ENCODE results near the gene ACTA1. TPM values are rescaled to one million over a fixed set of nuclear protein-coding genes. Genes with fewer than 3 reads are reported as not detected.

ACTA1 gene
- total and polyA plus RNA-seq, 10 of the 15 experiments (the other 5 are each of a cell fraction or from before 2014, with no cell fraction given): 0.05 to 0.35 (median 0.12) TPM; not detected in 7

GRCh38 chr1:229437443-229437842 is 3.5 kb upstream of the ACTA1 start:
- Histone ChIP-seq H3K4me2 (ENCODE audit: control insufficient read depth, insufficient read depth) (no peak overlapping the region), H3K27me3 (replicated peaks in 1 of 2; ENCODE audit: control insufficient read depth in 2 of 2, insufficient read depth in 2 of 2, low read length in 1 of 2) (peaks cover 4 to 11% of the 10 kb centered on the region in 2 experiments; a peak in 3 of 4 replicates), H3K4me1 (ENCODE audit: control insufficient read depth, insufficient read depth, low read length) (peaks cover 17% of the 10 kb centered on the region), H3K27ac (ENCODE audit: control insufficient read depth, insufficient read depth) (no peak overlapping the region), H4K20me1 (ENCODE audit: control insufficient read depth, insufficient read depth) (peaks cover 4% of the 10 kb centered on the region; the same call in 1 of the 2 replicates), H2AFZ (ENCODE audit: control insufficient read depth, low read depth, low read length) (no peak overlapping the region), H3K9ac (ENCODE audit: control insufficient read depth, insufficient read depth, low read length) (no peak overlapping the region), H3K9me3 (replicated peaks; ENCODE audit: control insufficient read depth, insufficient read depth, low read length) (peaks cover 2% of the 10 kb centered on the region; the same call in 1 of the 3 replicates), H3K36me3 (ENCODE audit: control insufficient read depth in 2 of 2, insufficient read depth in 2 of 2, low read length in 1 of 2) (peaks cover 0 to 3% of the 10 kb centered on the region in 2 experiments; a peak in 1 of 4 replicates), H3K4me3 (no peak overlapping the region), H3K79me2 (ENCODE audit: control insufficient read depth, insufficient read depth, low read length) (no peaks in the 10 kb centered on the region)
- no CpG with 5 or more reads among the region's 2 CpGs for WGBS (ENCODE audit: insufficient coverage, insufficient replicate concordance, low lambda C conversion rate, missing lambda C conversion rate)
- ATAC-seq (no peak), DNase-seq (ENCODE audit: low read depth, low spot score) (no peak), FAIRE-seq (no peak)
- intact Hi-C loops (cut with micrococcal nuclease; ENCODE audit: unreplicated experiment) (no loop called here), in situ Hi-C loops (cut with MboI) (no loop called here)
- ChIA-PET RAD21 (ENCODE audit: unreplicated experiment) (no interaction called here), POLR2A (interaction anchor here (0.7 kb wide), 1 partner anchor 76 kb away, joined by 8 read pairs; no protein-coding TSS in a partner anchor), SMC1A (ENCODE audit: uncharacterized antibody, unreplicated experiment) (no interaction called here), CTCF (no interaction called here)
- BruUV-seq (replicated peaks): no TSS peak
- TF ChIP-seq MTA3 (IDR thresholded peaks at IDR 0.05; ENCODE audit: borderline replicate concordance, low read length): no peak
- TF ChIP-seq RB1 (IDR thresholded peaks at IDR 0.05; ENCODE audit: borderline replicate concordance): no peak
- no peak for TF ChIP-seq POLR2AphosphoS5 (IDR thresholded peaks at IDR 0.05; ENCODE audit: low read length)
- TF ChIP-seq SPI1 (IDR thresholded peaks at IDR 0.05; ENCODE audit: borderline replicate concordance, insufficient read depth, low read depth, low read length): no peak
- TF ChIP-seq POU2F2 (IDR thresholded peaks at IDR 0.05; ENCODE audit: borderline replicate concordance, low read depth, low read length): no peak
- no peak for TF ChIP-seq CHD2 (IDR thresholded peaks at IDR 0.05; ENCODE audit: borderline replicate concordance, low read depth, low read length)
- no peak for TF ChIP-seq ZNF207 (IDR thresholded peaks at IDR 0.05; ENCODE audit: borderline replicate concordance)
- no peak for TF ChIP-seq MEF2B (IDR thresholded peaks at IDR 0.05; ENCODE audit: partially characterized antibody, poor library complexity, severe bottlenecking)
- TF ChIP-seq E2F4 (IDR thresholded peaks at IDR 0.05; ENCODE audit: low read depth, low read length): no peak
- no peak for TF ChIP-seq POLR2A (IDR thresholded peaks at IDR 0.05; ENCODE audit: low read depth, low read length)
- TF ChIP-seq NRF1 (conservative IDR thresholded peaks at IDR 0.05; ENCODE audit: low read depth, low read length): no peak
- TF ChIP-seq ATF7 (IDR thresholded peaks at IDR 0.05; ENCODE audit: low read depth): no peak
- TF ChIP-seq HDGF (IDR thresholded peaks at IDR 0.05): no peak
- no peak for TF ChIP-seq PAX8 (IDR thresholded peaks at IDR 0.05)
- no peak for TF ChIP-seq USF1 (IDR thresholded peaks at IDR 0.05; ENCODE audit: borderline replicate concordance, extremely low read length, insufficient read depth, low read depth, low read length)

Measured in GM12878 (cell line).